A673 (cell line): ENCODE results near the gene POU2AF3. TPM values are rescaled to one million over a fixed set of nuclear protein-coding genes. Genes with fewer than 3 reads are reported as not detected.

Experiments used
- BruUV-seq: library from RNA; stranded (reverse); fragments of 400-500 nt; replicated peaks from 2 replicates; lab custom pipeline; 2021; lab: Mats Ljungman, UMichigan
- CTCF ChIA-PET: fragments of 300-600 bp; sonication (Branson Sonifier 250); formaldehyde crosslinking; loops from one replicate; lab custom pipeline; 2022; ENCODE audit warnings: antibody characterized with exemption; lab: Charles Lee
- POLR2A ChIA-PET: fragments of 300-600 bp; sonication (Branson Sonifier 250); formaldehyde crosslinking; loops from one replicate; lab custom pipeline; 2022; ENCODE audit warnings: antibody characterized with exemption; ENCODE audit not compliant: low non-redundant PET; lab: Charles Lee
- DNase-seq: peaks from one replicate; pipeline ENCODE4 v3.0.0-alpha.2; 2015; ENCODE audit warnings: low spot score
- H3K27ac ChIP-seq: fragments of 200-600 bp; sonication (generic); 2 replicates; pipeline ENCODE4 v1.5.1; 2016; ENCODE audit warnings: mixed run types, low read depth, mild to moderate bottlenecking, mixed read lengths, antibody characterized with exemption, low read length; ENCODE audit not compliant: poor library complexity, severe bottlenecking
- H3K27me3 ChIP-seq: fragments of 200-600 bp; sonication (generic); replicated peaks from 2 replicates; pipeline ENCODE4 v1.6.1; 2017; ENCODE audit warnings: mixed run types, low read depth, mild to moderate bottlenecking, mixed read lengths, antibody characterized with exemption, low read length; ENCODE audit not compliant: insufficient read depth, poor library complexity
- H3K36me3 ChIP-seq: fragments of 200-600 bp; sonication (generic); 2 replicates; pipeline ENCODE4 v1.6.1; 2016; ENCODE audit warnings: mixed run types, mild to moderate bottlenecking, mixed read lengths, antibody characterized with exemption, low read length; ENCODE audit not compliant: insufficient read depth, poor library complexity, severe bottlenecking
- H3K4me1 ChIP-seq: fragments of 200-600 bp; sonication (generic); 2 replicates; pipeline ENCODE4 v1.6.1; 2017; ENCODE audit warnings: mixed run types, mild to moderate bottlenecking, mixed read lengths, antibody characterized with exemption, low read length; ENCODE audit not compliant: insufficient read depth, poor library complexity, severe bottlenecking
- H3K4me3 ChIP-seq: fragments of 200-600 bp; sonication (generic); 2 replicates; pipeline ENCODE4 v1.5.1; 2016; ENCODE audit warnings: low read depth, mixed run types, mild to moderate bottlenecking, mixed read lengths, low read length; ENCODE audit not compliant: poor library complexity, severe bottlenecking
- H3K9me3 ChIP-seq: fragments of 200-600 bp; sonication (generic); 2 replicates; pipeline ENCODE4 v1.6.1; 2016; ENCODE audit warnings: mixed run types, low read depth, mild to moderate bottlenecking, mixed read lengths, antibody characterized with exemption, low read length; ENCODE audit not compliant: poor library complexity, severe bottlenecking
- CTCF ChIP-seq: fragments of 300-800, 200-600 bp; sonication (generic); conservative IDR thresholded peaks from 2 replicates; pipeline ENCODE4 v1.5.1; 2017; ENCODE audit warnings: low read depth, mild to moderate bottlenecking, antibody characterized with exemption, low read length, moderate library complexity, mixed read lengths
- EZH2 ChIP-seq: fragments of 200-600 bp; sonication (generic); IDR thresholded peaks from 2 replicates; pipeline ENCODE4 v1.6.1; 2017; ENCODE audit warnings: borderline replicate concordance, low read depth, mild to moderate bottlenecking, mixed read lengths, antibody characterized with exemption, low read length; ENCODE audit not compliant: poor library complexity, severe bottlenecking
- intact Hi-C: fragments of 100-400 bp; cut with micrococcal nuclease; formaldehyde crosslinking; loops from one replicate; pipeline ENCODE4 v1.10.0; 2022; ENCODE audit not compliant: unreplicated experiment
- total RNA-seq: library from RNA; stranded (reverse); gene quantifications from 2 replicates; pipeline ENCODE4 v1.2.3, GENCODE V29; 2021

POU2AF3 gene
- total RNA-seq, 1 experiment from 2014 or later, result 0.77 TPM

GRCh38 chr11:111309215-111309915, 11.0 kb downstream of the POU2AF3 start:
- DNase-seq, result no peak
- Histone ChIP-seq H3K36me3 (no peaks in the 10 kb centered on the region), H3K9me3 (no peaks in the 10 kb centered on the region), H3K27me3 (no peaks in the 10 kb centered on the region), H3K27ac (no peak overlapping the region), H3K4me3 (no peak overlapping the region), H3K4me1 (peaks cover 13% of the 10 kb centered on the region)
- intact Hi-C loops, result no loop called here
- BruUV-seq, result no TSS peak
- ChIA-PET CTCF (interaction anchor here (0.6 kb wide), 1 partner anchor 1468 kb away, joined by 3 read pairs; no protein-coding TSS in a partner anchor), POLR2A (no interaction called here)
- TF ChIP-seq EZH2 (no peak), CTCF (no peak)

- ChIA-PET POLR2A (no interaction called here), CTCF (no interaction called here)
- DNase-seq, result peak; percentile 80
- no peaks in the 10 kb centered on the region for H3K36me3 ChIP-seq
- H3K27me3 ChIP-seq, result no peaks in the 10 kb centered on the region
- TF ChIP-seq CTCF, result no peak
- TF ChIP-seq EZH2, result no peak
- no TSS peak for BruUV-seq
- H3K27ac ChIP-seq, result no peak overlapping the region
- no peaks in the 10 kb centered on the region for H3K9me3 ChIP-seq
- no peak overlapping the region for H3K4me3 ChIP-seq
- intact Hi-C loops, result no loop called here
- peaks cover 13% of the 10 kb centered on the region for H3K4me1 ChIP-seq
Measured at GRCh38 chr11:111310088-111310487, 11.7 kb downstream of the POU2AF3 start.

- Histone ChIP-seq H3K4me1 (peaks cover 13% of the 10 kb centered on the region), H3K4me3 (no peak overlapping the region), H3K27ac (no peak overlapping the region), H3K27me3 (no peaks in the 10 kb centered on the region), H3K36me3 (no peaks in the 10 kb centered on the region), H3K9me3 (no peaks in the 10 kb centered on the region)
- ChIA-PET CTCF (no interaction called here), POLR2A (no interaction called here)
- BruUV-seq, result no TSS peak
- DNase-seq, result no peak
- TF ChIP-seq CTCF, result no peak
- TF ChIP-seq EZH2, result no peak
- intact Hi-C loops, result no loop called here
Measured at GRCh38 chr11:111310723-111311122, 12.4 kb downstream of the POU2AF3 start.
